ENCODE data around the gene FCHO1.

Gene FCHO1

DNA sequence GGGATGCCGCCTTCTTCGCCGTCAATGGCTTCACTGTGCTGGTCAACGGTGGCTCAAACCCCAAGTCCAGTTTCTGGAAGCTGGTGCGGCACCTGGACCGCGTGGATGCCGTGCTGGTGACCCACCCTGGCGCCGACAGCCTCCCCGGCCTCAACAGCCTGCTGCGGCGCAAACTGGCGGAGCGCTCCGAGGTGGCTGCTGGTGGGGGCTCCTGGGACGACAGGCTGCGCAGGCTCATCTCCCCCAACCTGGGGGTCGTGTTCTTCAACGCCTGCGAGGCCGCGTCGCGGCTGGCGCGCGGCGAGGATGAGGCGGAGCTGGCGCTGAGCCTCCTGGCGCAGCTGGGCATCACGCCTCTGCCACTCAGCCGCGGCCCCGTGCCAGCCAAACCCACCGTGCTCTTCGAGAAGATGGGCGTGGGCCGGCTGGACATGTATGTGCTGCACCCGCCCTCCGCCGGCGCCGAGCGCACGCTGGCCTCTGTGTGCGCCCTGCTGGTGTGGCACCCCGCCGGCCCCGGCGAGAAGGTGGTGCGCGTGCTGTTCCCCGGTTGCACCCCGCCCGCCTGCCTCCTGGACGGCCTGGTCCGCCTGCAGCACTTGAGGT lies 25.0 kb upstream of the FCHO1 start:
- DNase-seq (ENCODE audit: low read depth): no peak
- TF ChIP-seq MYC (IDR thresholded peaks at IDR 0.05; ENCODE audit: low read depth, low read length) (no peak), POLR2A (IDR thresholded peaks at IDR 0.05; ENCODE audit: extremely low read depth, insufficient read length) (no peak)
- TF ChIP-seq, protein P1, sequence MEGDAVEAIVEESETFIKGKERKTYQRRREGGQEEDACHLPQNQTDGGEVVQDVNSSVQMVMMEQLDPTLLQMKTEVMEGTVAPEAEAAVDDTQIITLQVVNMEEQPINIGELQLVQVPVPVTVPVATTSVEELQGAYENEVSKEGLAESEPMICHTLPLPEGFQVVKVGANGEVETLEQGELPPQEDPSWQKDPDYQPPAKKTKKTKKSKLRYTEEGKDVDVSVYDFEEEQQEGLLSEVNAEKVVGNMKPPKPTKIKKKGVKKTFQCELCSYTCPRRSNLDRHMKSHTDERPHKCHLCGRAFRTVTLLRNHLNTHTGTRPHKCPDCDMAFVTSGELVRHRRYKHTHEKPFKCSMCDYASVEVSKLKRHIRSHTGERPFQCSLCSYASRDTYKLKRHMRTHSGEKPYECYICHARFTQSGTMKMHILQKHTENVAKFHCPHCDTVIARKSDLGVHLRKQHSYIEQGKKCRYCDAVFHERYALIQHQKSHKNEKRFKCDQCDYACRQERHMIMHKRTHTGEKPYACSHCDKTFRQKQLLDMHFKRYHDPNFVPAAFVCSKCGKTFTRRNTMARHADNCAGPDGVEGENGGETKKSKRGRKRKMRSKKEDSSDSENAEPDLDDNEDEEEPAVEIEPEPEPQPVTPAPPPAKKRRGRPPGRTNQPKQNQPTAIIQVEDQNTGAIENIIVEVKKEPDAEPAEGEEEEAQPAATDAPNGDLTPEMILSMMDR (IDR thresholded peaks at IDR 0.05; ENCODE audit: low read depth, low read length): no peak
- TF ChIP-seq, protein P2, sequence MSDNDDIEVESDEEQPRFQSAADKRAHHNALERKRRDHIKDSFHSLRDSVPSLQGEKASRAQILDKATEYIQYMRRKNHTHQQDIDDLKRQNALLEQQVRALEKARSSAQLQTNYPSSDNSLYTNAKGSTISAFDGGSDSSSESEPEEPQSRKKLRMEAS (IDR thresholded peaks at IDR 0.05; ENCODE audit: low read depth, low read length): no peak
- no peak overlapping the region for H3K4me3 ChIP-seq (ENCODE audit: low read depth, low read length)

DNA sequence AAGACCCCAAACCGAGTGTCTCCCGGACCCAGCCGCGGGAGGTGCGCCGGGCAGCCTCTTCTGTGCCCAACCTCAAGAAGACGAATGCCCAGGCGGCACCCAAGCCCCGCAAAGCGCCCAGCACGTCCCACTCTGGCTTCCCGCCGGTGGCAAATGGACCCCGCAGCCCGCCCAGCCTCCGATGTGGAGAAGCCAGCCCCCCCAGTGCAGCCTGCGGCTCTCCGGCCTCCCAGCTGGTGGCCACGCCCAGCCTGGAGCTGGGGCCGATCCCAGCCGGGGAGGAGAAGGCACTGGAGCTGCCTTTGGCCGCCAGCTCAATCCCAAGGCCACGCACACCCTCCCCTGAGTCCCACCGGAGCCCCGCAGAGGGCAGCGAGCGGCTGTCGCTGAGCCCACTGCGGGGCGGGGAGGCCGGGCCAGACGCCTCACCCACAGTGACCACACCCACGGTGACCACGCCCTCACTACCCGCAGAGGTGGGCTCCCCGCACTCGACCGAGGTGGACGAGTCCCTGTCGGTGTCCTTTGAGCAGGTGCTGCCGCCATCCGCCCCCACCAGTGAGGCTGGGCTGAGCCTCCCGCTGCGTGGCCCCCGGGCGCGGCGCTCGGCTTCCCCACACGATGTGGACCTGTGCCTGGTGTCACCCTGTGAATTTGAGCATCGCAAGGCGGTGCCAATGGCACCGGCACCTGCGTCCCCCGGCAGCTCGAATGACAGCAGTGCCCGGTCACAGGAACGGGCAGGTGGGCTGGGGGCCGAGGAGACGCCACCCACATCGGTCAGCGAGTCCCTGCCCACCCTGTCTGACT lies 24.1 kb upstream of the FCHO1 start:
- TF ChIP-seq, protein P2 (IDR thresholded peaks at IDR 0.05; ENCODE audit: low read depth, low read length): no peak
- TF ChIP-seq MYC (IDR thresholded peaks at IDR 0.05; ENCODE audit: low read depth, low read length) (no peak), POLR2A (IDR thresholded peaks at IDR 0.05; ENCODE audit: extremely low read depth, insufficient read length) (no peak)
- TF ChIP-seq, protein P1 (IDR thresholded peaks at IDR 0.05; ENCODE audit: low read depth, low read length): no peak
- DNase-seq (ENCODE audit: low read depth): no peak
- H3K4me3 ChIP-seq (ENCODE audit: low read depth, low read length): no peak overlapping the region

DNA sequence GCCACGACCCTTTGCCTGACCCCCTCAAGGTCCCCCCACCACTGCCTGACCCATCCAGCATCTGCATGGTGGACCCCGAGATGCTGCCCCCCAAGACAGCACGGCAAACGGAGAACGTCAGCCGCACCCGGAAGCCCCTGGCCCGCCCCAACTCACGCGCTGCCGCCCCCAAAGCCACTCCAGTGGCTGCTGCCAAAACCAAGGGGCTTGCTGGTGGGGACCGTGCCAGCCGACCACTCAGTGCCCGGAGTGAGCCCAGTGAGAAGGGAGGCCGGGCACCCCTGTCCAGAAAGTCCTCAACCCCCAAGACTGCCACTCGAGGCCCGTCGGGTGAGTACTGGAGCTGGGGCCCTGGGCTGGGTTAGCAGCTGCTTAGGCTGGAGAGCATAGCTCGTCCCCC lies 23.4 kb upstream of the FCHO1 start:
- TF ChIP-seq MYC (IDR thresholded peaks at IDR 0.05; ENCODE audit: low read depth, low read length): no peak
- TF ChIP-seq, protein P2 (IDR thresholded peaks at IDR 0.05; ENCODE audit: low read depth, low read length): no peak
- no peak for TF ChIP-seq POLR2A (IDR thresholded peaks at IDR 0.05; ENCODE audit: extremely low read depth, insufficient read length)
- TF ChIP-seq, protein P1 (IDR thresholded peaks at IDR 0.05; ENCODE audit: low read depth, low read length): no peak
- no peak for DNase-seq (ENCODE audit: low read depth)
- H3K4me3 ChIP-seq (ENCODE audit: low read depth, low read length): no peak overlapping the region

DNA sequence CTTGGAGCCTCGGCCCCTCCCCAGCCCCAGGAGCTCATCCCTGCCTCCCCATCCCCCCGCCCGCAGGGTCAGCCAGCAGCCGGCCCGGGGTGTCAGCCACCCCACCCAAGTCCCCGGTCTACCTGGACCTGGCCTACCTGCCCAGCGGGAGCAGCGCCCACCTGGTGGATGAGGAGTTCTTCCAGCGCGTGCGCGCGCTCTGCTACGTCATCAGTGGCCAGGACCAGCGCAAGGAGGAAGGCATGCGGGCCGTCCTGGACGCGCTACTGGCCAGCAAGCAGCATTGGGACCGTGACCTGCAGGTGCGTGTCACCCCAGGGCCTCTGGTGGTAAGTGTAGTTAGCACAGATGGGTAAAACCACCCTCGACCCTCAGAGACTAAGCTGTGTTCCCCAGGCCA lies 18.1 kb upstream of the FCHO1 start:
- TF ChIP-seq MYC (IDR thresholded peaks at IDR 0.05; ENCODE audit: low read depth, low read length) (no peak), POLR2A (IDR thresholded peaks at IDR 0.05; ENCODE audit: extremely low read depth, insufficient read length) (no peak)
- TF ChIP-seq, protein P2 (IDR thresholded peaks at IDR 0.05; ENCODE audit: low read depth, low read length): no peak
- TF ChIP-seq, protein P1 (IDR thresholded peaks at IDR 0.05; ENCODE audit: low read depth, low read length): no peak
- no peak for DNase-seq (ENCODE audit: low read depth)
- no peak overlapping the region for H3K4me3 ChIP-seq (ENCODE audit: low read depth, low read length)

DNA sequence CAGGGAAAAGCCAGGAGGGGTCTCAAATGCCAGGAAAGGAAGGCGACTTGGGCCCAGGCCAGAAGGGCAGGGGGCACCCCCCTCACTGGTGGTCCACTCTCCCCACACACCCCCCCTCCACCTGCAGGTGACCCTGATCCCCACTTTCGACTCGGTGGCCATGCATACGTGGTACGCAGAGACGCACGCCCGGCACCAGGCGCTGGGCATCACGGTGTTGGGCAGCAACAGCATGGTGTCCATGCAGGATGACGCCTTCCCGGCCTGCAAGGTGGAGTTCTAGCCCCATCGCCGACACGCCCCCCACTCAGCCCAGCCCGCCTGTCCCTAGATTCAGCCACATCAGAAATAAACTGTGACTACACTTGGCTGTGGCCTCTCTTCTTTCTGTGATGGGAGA lies 17.1 kb upstream of the FCHO1 start:
- no peak for TF ChIP-seq MYC (IDR thresholded peaks at IDR 0.05; ENCODE audit: low read depth, low read length)
- TF ChIP-seq, protein P1 (IDR thresholded peaks at IDR 0.05; ENCODE audit: low read depth, low read length): no peak
- no peak for TF ChIP-seq POLR2A (IDR thresholded peaks at IDR 0.05; ENCODE audit: extremely low read depth, insufficient read length)
- TF ChIP-seq, protein P2 (IDR thresholded peaks at IDR 0.05; ENCODE audit: low read depth, low read length): no peak
- no peak overlapping the region for H3K4me3 ChIP-seq (ENCODE audit: low read depth, low read length)
- no peak for DNase-seq (ENCODE audit: low read depth)
